ENCODE measurements around the gene PIGN. TPM values are rescaled to one million over a fixed set of nuclear protein-coding genes. Genes with fewer than 3 reads are reported as not detected.
"Not testable (repeated sequence)": the region's sequence is repeated elsewhere in the genome, so short reads cannot be mapped to it uniquely, and the experiment has no call there.

PIGN gene
- total RNA-seq, 4 donors from 2014 or later: 10.5 to 32.4 (median 17.3) TPM

- Histone ChIP-seq H3K4me1 (no peaks in the 10 kb centered on the region), H3K27ac (no peak overlapping the region), H3K9me3 (no peaks in the 10 kb centered on the region), H3K4me3 (no peak overlapping the region), H3K36me3 (no peaks in the 10 kb centered on the region), H3K27me3 (no peaks in the 10 kb centered on the region)
- no peak for ATAC-seq
- TF ChIP-seq POLR2A (IDR thresholded peaks at IDR 0.05) (no peak), EP300 (IDR thresholded peaks at IDR 0.05) (no peak), CTCF (IDR thresholded peaks at IDR 0.05) (no peak), POLR2AphosphoS5 (IDR thresholded peaks at IDR 0.05) (no peak)
These were observed 14.6 kb downstream of the PIGN start for GRCh38 chr18:62172298-62172697.

- ATAC-seq: no peak
- H3K9me3 ChIP-seq: no peaks in the 10 kb centered on the region
- no peak overlapping the region for H3K27ac ChIP-seq
- WGBS, 2 donors (ENCODE audit: low coverage in 1 of 2): 83 to 100% methylated on average over 1 of the region's 1 CpG
- H3K4me3 ChIP-seq: no peak overlapping the region
- H3K36me3 ChIP-seq: peaks cover 0 to 5% of the 10 kb centered on the region in 2 donors
- no peaks in the 10 kb centered on the region for H3K4me1 ChIP-seq
- TF ChIP-seq POLR2AphosphoS5 (IDR thresholded peaks at IDR 0.05): no peak
- no peak for TF ChIP-seq CTCF (IDR thresholded peaks at IDR 0.05)
- TF ChIP-seq EP300 (IDR thresholded peaks at IDR 0.05): no peak
- TF ChIP-seq POLR2A (IDR thresholded peaks at IDR 0.05): no peak
- no peaks in the 10 kb centered on the region for H3K27me3 ChIP-seq
These were observed 16.0 kb downstream of the PIGN start for GRCh38 chr18:62170857-62171256.

GRCh38 chr18:62166524-62166923 lies 20.3 kb downstream of the PIGN start:
- not testable (repeated sequence) for H3K9me3 ChIP-seq, H3K4me3 ChIP-seq, ATAC-seq, H3K27ac ChIP-seq, H3K36me3 ChIP-seq, H3K27me3 ChIP-seq, H3K4me1 ChIP-seq
- 60 to 91% methylated on average over 1 of the region's 1 CpG for WGBS, 2 donors (ENCODE audit: low coverage in 1 of 2)

- WGBS, 2 donors (ENCODE audit: low coverage in 1 of 2): 76 to 84% methylated on average over 2 to 3 of the region's 3 CpGs
- Histone ChIP-seq H3K4me1 (no peaks in the 10 kb centered on the region), H3K27me3 (no peaks in the 10 kb centered on the region), H3K36me3 (peaks cover 0 to 12% of the 10 kb centered on the region in 2 donors), H3K4me3 (no peak overlapping the region), H3K9me3 (no peaks in the 10 kb centered on the region), H3K27ac (no peak overlapping the region)
- no peak for ATAC-seq
- TF ChIP-seq POLR2AphosphoS5 (IDR thresholded peaks at IDR 0.05): no peak
- no peak for TF ChIP-seq CTCF (IDR thresholded peaks at IDR 0.05)
- no peak for TF ChIP-seq EP300 (IDR thresholded peaks at IDR 0.05)
- TF ChIP-seq POLR2A (IDR thresholded peaks at IDR 0.05): no peak
These were observed 21.3 kb downstream of the PIGN start for GRCh38 chr18:62165583-62165982.

- Histone ChIP-seq H3K36me3 (peaks cover 0 to 18% of the 10 kb centered on the region in 2 donors), H3K27ac (no peak overlapping the region), H3K4me1 (no peaks in the 10 kb centered on the region), H3K4me3 (no peak overlapping the region), H3K27me3 (no peaks in the 10 kb centered on the region), H3K9me3 (no peaks in the 10 kb centered on the region)
- TF ChIP-seq CTCF (IDR thresholded peaks at IDR 0.05): no peak
- TF ChIP-seq EP300 (IDR thresholded peaks at IDR 0.05): no peak
- TF ChIP-seq POLR2A (IDR thresholded peaks at IDR 0.05): no peak
- no peak for TF ChIP-seq POLR2AphosphoS5 (IDR thresholded peaks at IDR 0.05)
- ATAC-seq: no peak
- WGBS, 2 donors (ENCODE audit: low coverage in 1 of 2): 48 to 56% methylated on average over 3 to 5 of the region's 5 CpGs
These were observed 21.9 kb downstream of the PIGN start for GRCh38 chr18:62164855-62165487.
